Activated CD4-positive, CD25-positive, alpha-beta regulatory T cell treated with anti-CD3 and anti-CD28 coated beads, Interleukin-2, amount 50 U/mL, for 24 hours (primary cell): ENCODE results near the gene COL6A2.
"Not testable (repeated sequence)": the region's sequence is repeated elsewhere in the genome, so short reads cannot be mapped to it uniquely, and the experiment has no call there.

Experiments used
- ATAC-seq, 2 donors: fragments of 150-1000 bp; cut with Tn5 transposase; one replicate each; pipeline ENCODE4 v1.10.0; 2021; ENCODE audit warnings: mild to moderate bottlenecking in 1 of 2, moderate library complexity in 1 of 2

COL6A2 gene

DNA sequence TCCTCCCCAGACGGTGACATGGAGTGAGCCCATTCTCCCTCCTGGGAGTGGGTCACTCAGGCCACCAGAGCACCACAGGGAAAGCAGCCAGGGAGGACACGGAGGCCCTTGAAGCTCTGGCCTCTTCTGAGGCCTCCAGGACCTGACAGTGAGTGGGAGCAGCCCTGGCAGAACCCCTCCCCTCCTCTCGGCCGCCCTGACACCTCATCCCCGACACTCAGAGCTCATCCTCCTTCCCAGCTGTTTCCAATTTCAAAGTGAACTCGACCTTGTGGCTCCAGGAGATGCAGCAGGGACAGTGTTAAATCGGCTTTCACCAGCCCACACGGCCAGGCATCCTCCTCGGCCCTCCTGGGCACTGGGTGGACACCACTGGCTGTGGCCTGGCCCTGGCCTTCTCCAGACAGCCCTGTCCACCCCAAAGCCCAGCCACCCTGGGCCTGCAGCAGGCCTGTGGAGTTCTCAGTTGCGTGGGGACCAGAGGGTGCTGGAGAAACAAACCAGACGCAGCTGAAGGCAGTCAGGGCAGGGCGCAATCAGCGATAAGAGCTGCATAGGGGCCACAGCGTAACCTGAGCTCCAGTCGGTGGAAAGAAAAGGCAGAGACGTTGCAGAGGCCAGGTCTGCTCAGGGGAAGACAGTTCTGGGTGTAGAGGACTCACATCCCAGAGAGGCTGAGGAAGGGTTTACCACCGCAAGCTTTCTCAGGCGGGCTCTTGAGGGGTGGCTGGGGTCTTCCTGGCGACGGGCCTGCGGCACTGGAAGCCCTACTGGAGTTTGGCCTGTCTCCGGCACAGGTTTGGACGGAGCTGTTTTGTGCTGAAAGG, 30.4 kb downstream of the COL6A2 start:
- no peak for ATAC-seq

DNA sequence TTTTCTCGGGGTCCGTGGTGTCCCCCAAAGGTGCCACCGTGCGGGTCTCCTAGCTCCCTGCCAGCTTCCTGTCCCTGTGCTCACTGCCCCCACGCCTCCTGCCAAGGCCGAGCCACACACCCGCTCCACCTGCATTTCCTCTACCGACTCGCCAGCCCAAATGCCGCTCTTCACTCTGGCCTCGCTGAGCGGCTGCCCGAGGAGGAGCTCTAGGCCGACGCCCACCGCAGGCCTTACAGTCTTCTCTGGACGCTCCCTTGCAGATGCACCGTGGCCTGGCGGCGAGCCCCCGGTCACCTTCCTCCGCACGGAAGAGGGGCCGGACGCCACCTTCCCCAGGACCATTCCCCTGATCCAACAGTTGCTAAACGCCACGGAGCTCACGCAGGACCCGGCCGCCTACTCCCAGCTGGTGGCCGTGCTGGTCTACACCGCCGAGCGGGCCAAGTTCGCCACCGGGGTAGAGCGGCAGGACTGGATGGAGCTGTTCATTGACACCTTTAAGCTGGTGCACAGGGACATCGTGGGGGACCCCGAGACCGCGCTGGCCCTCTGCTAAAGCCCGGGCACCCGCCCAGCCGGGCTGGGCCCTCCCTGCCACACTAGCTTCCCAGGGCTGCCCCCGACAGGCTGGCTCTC, 31.1 kb downstream of the COL6A2 start:
- ATAC-seq, result no peak

DNA sequence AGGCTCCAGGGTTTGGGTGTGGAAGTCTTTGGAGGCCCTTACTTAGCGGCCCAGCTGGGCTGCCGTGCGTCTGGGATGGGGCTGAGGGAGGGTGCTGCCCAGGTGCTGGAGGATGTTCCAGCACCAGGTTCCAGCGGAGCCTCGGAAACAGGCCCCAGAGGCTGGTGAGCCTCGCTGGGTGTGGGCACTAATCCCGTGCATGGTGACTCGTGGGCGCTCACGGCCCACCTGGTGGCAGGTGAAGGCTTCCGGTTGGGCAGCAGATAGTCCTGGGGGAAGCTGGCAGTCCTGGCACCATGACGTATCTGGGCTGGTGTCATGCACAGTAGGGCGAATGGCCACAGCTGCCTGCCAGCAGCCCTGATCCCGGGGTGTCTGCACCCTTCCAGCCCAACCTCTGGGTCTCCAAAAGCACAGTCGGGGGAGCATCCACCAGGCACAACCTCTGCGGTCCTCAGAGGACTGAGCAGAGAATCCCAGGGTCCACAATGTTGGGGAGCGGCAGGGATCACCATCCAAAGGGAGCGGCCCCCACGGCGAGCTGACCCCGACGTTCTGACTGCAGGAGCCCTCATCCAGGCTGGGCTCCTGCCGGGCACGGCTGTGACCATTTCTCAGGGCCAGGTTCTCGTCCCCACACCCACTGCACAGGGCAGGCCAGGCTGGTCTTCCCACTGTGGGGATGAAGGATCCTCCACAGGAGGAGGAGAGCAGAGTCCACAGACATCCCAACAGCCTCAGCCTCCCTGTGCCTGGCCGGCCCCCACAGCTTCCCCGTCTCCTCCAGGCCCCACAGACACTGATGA, 32.1 kb downstream of the COL6A2 start:
- no peak for ATAC-seq

DNA sequence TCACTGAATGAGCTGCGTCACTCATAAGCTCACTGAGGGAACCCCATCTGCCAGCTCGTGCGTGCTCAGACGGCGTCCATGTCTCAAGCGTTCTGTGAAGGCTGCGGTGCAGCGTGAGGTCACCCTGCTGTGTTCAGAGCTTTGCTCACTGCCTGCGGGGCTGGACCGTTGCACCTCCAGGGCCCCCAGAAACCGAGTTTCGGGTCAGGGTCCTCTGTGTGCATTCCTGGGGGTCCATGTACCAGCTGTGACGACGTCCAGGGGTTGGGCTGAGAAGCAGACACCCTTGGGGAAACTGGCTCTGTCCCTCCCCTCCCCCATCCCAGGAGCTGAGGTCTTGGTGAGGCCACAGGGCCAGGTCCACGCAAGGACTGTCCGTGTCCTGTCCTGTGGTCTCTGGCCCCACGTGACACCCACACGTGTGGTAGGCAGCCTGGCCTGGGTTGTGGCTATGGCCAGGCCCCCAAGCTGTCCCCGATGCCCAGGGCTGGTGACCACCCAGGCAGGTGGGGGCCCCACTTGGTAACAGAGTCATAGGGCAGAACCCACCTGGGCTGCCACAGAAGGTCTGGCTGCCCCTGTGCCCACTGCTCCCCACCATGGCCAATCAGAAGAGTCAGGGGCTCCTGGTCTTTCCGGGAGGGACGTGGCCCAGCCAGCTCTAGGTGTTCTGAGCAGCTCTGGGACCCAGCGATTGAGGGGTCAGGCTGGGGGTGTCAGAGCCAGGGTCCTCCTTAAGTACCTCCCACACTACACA, 33.1 kb downstream of the COL6A2 start:
- ATAC-seq, result no peak

DNA sequence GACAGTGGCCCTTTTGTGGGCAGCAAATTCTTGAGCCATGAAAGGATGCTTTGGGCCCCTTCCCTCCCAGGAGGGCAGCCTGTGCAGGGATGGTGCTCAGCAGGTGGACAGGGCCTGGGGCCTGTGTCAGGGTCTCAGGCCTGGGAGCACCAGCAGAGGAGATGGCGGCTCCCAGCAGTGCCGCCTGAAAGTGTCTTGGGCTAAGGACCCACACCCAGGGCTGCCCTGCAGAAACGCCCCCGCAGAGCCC, 33.6 kb downstream of the COL6A2 start:
- no peak for ATAC-seq

DNA sequence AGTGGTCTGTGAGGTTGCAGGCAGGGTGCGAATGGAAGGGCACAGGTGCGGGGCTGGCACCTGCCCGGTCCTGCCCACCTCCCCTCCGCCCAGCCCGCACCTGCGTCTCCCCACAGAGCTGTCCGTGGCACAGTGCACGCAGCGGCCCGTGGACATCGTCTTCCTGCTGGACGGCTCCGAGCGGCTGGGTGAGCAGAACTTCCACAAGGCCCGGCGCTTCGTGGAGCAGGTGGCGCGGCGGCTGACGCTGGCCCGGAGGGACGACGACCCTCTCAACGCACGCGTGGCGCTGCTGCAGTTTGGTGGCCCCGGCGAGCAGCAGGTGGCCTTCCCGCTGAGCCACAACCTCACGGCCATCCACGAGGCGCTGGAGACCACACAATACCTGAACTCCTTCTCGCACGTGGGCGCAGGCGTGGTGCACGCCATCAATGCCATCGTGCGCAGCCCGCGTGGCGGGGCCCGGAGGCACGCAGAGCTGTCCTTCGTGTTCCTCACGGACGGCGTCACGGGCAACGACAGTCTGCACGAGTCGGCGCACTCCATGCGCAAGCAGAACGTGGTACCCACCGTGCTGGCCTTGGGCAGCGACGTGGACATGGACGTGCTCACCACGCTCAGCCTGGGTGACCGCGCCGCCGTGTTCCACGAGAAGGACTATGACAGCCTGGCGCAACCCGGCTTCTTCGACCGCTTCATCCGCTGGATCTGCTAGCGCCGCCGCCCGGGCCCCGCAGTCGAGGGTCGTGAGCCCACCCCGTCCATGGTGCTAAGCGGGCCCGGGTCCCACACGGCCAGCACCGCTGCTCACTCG, 34.1 kb downstream of the COL6A2 start:
- no peak for ATAC-seq

DNA sequence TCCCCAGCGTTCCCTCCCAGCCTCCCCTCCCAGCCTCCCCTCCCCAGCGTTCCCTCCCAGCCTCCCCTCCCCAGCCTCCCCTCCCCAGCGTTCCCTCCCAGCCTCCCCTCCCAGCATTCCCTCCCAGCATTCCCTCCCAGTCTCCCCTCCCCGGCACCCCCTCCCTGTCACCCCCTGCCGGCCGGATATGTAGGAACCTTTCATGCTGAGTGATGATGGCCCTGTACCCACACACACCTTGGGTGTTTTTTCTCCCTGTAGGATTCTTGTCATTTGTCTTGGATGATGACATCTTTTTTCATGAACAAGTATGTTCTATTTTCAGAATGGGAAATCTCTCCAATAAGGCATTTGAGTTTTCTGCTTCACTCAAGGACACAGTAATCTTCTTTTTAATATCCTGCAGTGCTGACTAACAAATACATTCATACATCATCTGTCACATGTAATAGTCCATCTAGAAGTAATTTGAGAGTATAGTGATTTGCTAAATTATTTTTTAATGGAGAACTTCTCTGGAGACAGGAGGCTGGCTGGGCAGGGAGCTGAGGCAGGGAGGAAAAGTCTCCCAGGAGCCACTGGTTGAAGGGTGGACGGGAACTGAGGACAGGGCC, 38.0 kb downstream of the COL6A2 start:
- ATAC-seq, result no peak

DNA sequence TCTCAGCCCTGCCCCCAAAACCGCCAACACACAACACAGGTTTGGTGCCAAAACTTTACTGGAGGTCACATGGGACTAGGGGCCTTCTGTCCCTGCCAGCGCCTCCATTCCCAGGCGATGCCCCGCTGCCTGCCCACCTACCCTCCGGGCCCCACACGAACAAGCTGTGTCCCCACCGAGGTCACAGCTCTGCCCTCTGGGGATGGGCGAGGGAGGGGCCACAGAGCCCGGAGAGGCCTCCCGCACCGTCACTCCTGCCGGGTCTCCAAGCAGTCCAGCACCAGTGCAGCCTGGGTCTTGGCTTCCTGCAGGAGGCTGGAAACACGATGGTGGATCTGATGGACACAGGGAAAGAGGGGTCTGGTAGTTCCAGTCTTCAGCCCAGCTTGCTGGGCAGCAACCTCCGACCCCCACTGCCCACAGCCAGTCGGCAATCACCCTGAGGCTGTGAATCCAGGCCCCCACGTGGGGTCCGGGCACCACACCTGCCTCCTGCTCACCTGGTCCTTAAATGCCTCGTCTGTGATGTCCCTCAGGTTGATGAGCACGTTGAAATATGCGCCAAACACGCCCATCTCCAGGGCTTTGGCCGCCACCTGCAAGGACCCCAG, 38.9 kb downstream of the COL6A2 start:
- ATAC-seq, result no peak

DNA sequence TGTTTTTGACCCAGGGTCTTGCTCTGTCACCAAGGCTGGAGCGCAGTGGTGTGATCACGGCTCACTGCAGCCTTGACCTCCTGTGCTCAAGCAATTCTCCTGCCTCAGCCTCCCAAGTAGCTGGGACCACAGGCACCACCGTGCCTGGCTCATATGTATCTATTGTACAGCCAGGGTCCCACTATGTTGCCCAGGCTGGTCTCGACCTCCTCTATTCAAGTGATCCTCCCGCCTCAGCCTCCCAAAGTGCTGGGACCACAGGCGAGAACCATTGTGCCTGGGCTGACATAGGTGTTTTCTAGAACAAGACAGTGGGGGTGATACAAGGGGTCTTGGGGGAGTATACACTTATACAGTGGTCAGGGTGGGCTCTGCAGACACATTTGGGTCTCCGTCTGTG, 40.0 kb downstream of the COL6A2 start:
- no peak for ATAC-seq

DNA sequence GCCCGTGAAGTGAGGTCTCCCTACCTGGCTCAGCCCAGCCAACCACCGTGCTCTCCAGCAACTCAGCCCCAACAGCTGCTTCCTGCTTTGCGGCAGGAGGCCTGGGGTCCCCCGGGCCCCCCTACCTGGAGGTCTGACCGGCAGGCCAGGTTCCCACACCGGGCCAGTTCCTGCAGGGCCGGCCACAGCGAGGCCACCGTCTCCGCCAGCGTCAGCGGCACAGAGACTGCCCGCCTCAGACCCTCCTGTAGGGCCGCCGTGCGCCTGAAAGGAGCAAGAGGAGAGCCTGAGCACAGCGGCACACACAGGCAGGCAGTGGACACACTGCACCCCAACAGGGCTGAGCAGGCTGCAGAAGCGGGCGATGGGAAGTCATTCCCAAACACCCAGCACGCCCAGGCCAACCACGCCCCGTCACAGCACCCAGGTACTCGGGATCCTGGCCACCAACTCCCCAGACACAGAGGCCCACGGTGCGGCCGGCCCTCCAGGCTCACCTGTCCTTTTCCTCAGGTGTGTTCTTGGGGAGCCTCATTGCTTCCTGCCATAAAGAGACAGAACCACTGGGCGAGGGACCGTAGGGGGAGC, 40.6 kb downstream of the COL6A2 start:
- ATAC-seq, result no peak

DNA sequence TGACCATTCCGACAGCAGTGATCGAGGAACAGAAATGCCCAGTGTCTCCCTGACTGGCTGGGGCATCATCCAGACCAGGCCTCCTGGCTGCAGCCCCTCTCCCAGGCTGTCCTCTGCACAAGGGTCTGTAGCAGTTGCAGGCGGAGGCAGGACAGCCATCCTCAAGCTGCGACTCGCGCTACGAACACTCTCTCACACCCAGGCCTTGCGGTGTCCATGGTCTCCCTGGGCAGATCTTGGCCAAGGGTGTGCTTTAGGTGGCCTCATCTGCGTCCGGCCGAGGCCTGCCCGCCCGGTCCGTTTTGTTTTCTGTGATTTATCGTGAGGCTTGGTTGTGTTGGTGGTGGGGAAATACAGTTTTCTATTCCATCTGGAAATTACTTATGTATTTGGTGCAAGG, 41.8 kb downstream of the COL6A2 start:
- no peak for ATAC-seq

DNA sequence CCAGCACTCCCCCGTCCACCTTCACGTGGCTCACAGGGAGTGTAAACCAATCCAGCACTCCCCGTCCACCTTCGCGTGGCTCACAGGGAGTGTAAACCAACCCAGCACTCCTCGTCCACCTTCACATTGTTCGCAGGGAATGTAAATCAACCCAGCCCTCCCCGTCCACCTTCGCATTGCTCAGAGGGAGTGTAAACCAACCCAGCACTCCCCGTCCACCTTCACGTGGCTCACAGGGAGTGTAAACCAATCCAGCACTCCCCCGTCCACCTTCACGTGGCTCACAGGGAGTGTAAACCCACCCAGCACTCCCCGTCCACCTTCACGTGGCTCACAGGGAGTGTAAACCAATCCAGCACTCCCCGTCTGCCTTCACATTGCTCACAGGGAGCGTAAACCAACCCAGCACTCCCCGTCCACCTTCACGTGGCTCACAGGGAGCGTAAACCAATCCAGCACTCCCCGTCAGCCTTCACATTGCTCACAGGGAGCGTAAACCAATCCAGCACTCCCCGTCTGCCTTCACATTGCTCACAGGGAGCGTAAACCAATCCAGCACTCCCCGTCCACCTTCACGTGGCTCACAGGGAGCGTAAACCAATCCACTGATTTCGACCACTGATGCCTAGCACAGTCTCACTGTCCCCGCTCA, 42.6 kb downstream of the COL6A2 start:
- not testable (repeated sequence) for ATAC-seq

DNA sequence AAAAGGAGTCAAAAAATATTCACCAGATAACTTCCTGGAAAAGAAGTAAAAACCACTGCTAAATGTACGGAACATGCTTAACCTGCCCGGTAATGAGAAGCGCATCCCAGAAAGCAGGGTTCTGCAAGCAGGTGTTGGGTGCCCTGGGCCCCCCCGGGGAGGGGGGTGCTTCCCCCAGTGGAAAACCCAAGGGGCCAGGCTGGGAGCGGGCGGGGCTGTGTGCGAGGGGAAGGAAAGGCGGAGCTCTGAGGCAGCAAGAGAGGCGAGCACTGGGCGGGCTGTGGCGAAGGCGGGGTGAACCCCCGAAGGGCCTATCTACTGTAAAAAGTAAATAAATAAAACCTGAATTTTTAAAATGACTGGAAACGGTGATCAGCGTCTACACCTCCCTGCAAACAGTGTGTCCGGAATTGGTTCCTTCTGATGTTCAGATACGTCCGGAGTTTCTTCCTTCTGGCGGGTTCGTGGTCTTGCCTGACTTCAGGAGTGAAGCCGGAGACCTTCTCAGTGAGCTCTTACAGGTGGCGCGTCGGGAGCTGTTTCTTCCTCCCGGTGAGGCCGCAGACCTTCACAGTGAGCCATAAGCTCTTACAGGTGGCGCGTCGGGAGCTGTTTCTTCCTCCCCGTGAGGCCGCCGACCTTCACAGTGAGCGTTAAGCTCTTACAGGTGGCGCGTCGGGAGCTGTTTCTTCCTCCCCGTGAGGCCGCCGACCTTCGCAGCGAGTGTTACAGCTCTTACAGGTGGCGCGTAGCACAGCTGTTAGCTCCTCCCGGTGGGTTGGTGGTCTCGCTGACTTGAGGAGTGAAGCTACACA, 44.1 kb downstream of the COL6A2 start:
- no peak for ATAC-seq

DNA sequence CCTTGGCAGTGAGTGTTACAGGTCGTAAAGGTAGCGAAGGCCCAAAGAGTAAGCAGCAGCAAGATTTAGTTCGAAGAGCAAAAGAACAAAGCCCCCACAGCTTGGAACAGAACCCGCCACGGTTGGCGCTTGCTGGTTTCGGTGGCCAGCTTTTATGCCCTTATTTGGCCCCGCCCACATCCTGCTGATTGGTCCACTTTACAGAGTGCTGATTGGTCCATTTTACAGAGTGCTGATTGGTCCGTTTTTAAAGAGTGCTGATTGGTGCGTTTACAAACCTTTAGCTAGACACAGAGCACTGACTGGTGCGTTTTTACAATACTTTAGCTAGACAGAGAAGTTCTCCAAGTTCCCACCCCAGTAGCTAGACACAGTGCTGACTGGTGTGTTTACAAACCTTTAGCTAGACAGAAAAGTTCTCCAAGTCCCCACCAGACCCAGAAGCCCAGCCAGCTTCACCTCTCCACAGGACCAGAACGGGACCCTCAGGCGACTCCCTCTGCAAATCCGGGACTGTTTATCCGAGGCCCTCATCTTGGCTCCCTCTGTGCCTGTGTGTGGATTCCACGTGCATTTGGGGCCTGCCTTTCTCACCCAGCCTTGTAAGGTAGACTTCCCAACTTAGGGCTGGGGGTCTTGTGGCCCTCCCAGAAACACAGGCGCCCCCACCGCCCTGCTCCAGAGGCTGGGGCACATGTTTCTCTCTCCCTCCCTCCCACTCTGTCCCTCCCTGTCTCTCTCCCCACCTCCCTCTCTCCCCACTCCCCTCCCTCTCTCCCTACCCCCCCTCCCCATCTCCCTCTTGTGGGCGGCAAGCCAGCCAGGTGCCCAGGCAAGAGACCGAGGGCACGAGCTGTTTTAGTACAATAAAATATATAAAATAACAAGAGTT, 44.9 kb downstream of the COL6A2 start:
- no peak for ATAC-seq

DNA sequence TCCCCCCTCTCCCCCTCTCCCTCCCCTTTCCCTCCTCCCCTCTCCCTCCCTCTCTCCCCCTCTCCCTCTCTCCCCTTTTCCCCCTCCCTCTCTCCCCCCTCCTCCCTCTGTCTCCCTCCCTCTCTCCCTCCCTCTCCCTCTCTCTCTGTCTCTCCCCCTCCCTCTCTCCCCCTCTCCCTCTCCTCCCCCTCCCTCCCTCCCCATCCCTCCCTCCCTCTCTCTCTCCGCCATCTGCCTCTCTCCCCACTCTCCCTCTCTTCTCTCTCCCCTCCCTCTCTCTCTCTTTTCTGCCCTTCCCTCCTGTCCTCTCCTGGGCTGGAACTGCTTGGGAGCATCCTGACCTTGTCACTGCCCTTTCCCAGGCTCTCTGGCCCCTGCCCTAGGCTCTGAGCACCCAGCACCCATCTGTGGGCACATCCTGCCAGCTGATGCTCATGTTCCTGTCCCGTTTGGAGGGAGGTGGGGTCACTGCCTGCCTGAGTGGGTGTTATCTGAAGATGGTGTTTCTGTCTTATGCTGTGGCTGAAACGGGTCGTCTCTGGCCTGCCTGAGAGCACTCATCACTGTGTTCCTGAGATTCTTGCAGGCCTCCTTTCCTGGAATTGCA, 46.7 kb downstream of the COL6A2 start:
- no peak for ATAC-seq

DNA sequence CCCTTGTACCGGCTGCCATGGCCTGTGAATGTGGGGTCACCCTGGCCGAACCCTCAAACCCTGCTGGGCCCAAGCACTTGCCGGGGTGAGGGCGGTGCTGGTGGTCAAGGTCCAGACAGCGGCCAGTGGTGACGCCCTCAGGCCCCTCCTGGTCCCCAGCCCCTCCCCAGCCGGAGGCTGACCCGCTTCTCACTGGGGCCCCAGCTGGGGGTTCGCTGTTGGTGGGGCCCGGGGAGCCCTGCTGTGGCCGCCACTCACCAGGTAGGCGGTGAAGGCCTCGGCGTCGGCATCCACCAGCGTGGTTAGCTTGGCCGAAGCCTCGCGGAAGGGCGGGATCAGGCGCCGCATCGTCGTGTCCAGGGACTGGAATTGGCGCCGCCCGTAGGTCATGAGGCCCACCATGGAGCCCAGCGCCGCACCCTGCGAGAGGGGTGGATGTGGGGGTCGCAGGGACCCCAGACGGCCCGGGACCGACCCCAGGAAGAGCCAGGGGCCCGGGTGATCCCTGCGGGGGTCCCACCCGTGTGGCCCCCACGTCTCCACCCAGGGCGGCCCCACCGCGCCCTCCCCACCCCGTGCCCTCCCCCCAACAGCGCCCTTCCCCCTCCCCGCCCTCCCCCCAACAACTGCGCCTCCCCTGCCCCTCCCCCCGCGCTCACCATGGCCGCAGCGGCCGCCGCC, 47.4 kb downstream of the COL6A2 start:
- ATAC-seq, result no peak
